COR-L47 (cell line): ENCODE measurements around the gene TNKS1BP1.
A peak's percentile ranks its signal among the peaks of the same experiment; 100 is the strongest.
"Not testable (repeated sequence)": the region's sequence is repeated elsewhere in the genome, so short reads cannot be mapped to it uniquely, and the experiment has no call there.

Source experiments
- DNase-seq: peaks from one replicate; lab custom pipeline; 2025; lab: John Stamatoyannopoulos, UW

TNKS1BP1 gene

GRCh38 chr11:57310630-57311086 lies 14.1 kb downstream of the TNKS1BP1 start:
- DNase-seq, result no peak

GRCh38 chr11:57310091-57310490 lies 14.7 kb downstream of the TNKS1BP1 start:
- no peak for DNase-seq

DNA sequence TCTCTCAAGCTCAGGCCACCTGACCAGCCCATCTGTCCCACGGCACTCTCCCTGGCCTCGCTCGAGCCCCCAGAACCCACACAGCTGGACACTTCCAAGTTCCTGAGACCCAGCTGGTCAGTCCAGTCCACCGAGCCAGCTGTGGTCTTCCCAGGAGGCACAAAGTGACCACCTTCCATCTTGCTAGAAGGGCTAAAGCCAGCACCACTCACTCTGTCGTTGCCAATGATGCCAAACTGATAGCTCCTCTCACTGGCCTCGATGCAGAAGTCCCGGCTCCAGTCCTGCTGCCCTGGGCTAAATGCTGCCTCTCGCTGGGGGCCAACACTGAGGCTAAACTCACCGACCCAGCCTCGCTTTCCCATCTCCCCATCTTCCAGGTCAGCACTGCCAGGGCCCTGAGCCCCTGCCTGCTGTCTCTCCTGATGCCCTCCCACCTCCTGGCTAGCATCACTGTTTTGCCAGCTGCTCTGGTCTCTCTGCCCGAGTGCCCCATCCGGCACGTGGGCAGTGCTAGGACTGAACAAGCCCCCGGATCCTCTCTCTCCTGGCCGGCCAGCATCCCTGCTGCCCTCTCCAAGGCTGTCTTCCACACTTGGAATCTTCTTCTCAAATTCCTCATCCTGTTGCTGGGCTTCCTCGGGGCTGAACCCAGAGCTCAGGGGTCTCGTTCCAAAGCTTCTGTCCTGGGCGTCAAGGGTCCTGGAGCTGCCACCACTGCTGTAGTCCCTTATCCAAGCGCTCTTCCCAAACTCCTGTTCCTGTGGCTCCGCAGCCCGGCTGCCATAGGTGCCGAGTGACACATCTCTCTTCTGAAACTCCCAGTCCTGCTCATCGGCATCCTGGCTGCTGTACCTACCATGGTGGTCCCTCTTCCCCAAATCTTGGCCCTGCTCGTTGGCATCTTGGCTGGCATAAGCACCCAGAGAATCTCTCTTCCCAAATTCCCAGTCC lies 15.4 kb downstream of the TNKS1BP1 start:
- DNase-seq, result no peak

- no peak for DNase-seq
Observed at GRCh38 chr11:57308426-57309060, 16.2 kb downstream of the TNKS1BP1 start.

GRCh38 chr11:57307666-57308270 lies 17.0 kb downstream of the TNKS1BP1 start:
- DNase-seq, result no peak

DNA sequence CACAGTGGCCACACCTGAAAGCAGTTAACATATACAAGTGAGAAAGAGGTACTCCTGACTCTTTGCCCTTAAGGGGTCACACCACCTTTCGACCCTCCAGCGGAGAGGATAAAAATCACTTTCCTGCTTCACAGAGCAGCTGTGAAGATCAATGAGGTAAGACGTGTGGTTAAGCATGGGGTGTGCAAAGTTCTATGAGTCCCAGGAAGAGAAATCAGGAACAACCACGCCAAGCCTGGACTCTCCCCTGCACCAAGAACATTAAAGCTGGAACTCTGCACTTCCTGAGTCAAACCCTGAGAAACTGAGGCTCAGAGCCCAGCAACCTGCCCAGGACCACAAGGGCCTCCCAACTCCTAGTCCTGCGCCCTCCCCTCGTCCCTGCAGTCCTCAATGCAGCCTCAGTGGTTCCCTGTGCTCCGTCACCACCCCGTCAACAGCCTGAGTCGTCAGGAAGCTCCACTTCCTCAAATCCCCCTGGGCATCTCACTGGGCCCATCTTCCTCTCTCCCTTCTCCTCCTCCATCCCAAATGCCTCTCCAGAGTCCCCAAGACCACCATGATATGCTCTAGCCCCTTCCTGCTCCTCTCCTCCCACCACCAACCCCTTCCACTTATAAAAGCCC lies 17.7 kb downstream of the TNKS1BP1 start:
- DNase-seq, result no peak

GRCh38 chr11:57306161-57306876 lies 18.4 kb downstream of the TNKS1BP1 start:
- DNase-seq, result no peak

DNA sequence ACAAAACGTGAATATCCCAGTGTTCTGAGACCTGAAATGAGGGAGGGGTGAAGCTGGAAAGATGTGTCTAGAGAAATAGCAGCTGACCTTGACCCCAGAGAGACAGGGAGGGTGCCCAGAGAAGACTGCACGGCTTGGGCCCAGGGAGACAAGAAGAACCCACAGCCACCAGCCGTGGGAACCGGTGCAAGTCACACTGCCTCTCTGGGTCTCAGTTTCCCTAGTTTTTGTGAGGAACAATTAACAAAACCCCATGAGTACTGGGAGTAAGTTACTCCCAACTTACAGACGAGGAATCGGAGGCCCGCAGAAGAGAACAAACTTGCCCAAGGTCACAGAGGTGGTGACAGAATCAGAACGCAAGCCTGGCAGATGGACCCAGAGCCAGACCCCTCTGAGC lies 19.2 kb downstream of the TNKS1BP1 start:
- DNase-seq, result no peak

- DNase-seq, result no peak
Observed at GRCh38 chr11:57303990-57304579, 20.7 kb downstream of the TNKS1BP1 start.

- no peak for DNase-seq
Observed at GRCh38 chr11:57303280-57303989, 21.3 kb downstream of the TNKS1BP1 start.

DNA sequence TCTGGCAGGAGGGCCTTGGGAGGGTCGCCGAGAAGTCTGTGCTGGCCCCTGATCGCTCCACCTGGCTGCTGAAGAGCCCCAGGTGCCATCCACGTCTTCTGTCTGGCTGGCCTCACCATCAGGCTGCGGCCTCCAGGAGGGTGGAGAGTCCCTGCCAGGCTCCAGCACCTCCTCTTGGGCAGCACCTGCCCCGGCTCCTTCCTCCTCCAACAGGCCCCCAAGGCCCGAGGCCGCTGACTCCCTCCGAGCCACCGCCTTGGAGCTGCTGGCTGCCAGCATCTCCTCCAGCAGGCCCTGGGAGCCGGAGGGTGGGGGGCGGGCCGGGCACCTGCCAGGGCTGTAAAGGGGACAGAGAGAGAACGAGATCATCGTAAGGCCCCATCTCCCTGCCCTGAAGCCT lies 22.3 kb downstream of the TNKS1BP1 start:
- no peak for DNase-seq

GRCh38 chr11:57301711-57302423 lies 22.9 kb downstream of the TNKS1BP1 start:
- no peak for DNase-seq

GRCh38 chr11:57300785-57301184 lies 24.0 kb downstream of the TNKS1BP1 start:
- DNase-seq, result no peak

DNA sequence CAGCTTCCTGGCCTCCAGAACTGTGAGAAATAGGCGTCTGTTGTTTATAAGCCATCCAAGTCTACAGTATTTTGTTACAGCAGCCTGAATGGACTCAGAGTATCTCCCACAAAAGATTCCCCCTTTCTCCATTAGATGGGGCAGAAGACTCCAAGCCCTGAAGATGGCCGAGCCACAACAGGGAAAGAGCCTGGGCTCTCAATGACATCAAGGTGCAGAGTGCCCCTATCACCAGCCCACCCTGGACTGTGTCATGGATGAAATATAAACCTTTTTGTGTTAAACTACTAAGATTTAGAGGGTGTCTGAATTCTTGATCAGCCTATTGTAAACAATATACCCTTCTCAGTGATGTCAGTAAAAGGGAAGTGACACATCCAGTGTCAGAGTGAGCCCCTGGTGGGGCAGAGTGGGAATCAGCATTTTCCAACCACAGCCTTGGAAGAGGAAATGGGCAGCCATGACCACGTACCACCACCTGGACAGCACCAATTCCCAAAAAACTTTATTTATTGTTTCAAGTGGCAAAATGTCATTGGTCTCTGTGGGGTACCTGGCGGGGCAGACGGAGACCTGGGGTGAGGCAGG lies 25.5 kb downstream of the TNKS1BP1 start:
- DNase-seq, result no peak

- DNase-seq, result no peak
Observed at GRCh38 chr11:57297221-57297620, 27.5 kb downstream of the TNKS1BP1 start.

DNA sequence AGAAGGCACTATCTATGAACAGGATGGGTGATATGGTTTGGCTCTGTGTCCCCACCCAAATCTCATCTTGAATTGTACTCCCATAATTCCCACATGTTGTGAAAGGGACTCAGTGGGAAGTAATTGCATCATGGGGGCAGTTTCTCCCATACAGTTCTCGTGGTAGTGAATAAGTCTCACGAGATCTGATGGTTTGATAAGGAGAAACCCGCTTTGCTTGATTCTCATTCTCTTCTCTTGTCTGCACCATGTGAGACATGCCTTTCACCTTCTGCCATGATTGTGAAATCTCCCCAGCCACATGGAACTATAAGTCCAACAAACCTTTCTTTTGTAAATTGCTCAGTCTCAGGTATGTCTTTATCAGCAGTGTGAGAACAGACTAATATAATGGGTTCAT lies 28.5 kb downstream of the TNKS1BP1 start:
- DNase-seq, result not testable (repeated sequence)

GRCh38 chr11:57294225-57295131 lies 30.3 kb downstream of the TNKS1BP1 start:
- DNase-seq, result peak; percentile 77

DNA sequence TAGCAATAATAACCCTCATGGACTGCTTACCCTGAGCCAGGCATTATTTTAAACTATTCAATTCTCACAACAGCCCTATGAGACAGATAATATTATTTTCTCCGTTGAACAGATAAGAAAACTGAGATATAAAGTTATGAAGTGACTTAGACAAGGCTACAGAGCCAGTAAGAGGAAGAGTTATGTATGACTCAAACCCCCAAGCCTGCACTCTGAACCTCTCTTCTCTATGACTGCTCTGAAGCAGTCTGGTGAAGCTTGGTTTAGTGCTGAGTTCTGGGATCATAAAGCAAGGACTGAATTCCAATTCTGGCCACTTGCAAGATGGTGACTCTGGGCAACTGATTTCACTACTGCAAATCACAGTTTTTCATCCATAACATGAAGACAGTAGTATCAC lies 34.5 kb downstream of the TNKS1BP1 start:
- DNase-seq, result no peak
